Stimulated activated CD4-positive, alpha-beta T cell treated with anti-CD3 and anti-CD28 coated beads, TNF-alpha, amount 100 ng/mL, for 4 hours (primary cell): ENCODE data around the gene CROCC.
"Not testable (repeated sequence)": the region's sequence is repeated elsewhere in the genome, so short reads cannot be mapped to it uniquely, and the experiment has no call there.

Experiments used
- DNase-seq, 3 experiments: peaks; one replicate each; pipeline ENCODE4 v3.0.0-alpha.2; 2020; ENCODE audit warnings: low read depth in 3 of 3

The CROCC gene

GRCh38 chr1:16897653-16898052 lies 24.1 kb upstream of the CROCC start:
- not testable (repeated sequence) for DNase-seq

GRCh38 chr1:16898298-16898697 lies 23.4 kb upstream of the CROCC start:
- DNase-seq: not testable (repeated sequence)

- DNase-seq: not testable (repeated sequence)
Measured at GRCh38 chr1:16899020-16899419, 22.7 kb upstream of the CROCC start.

GRCh38 chr1:16900751-16901150 lies 21.0 kb upstream of the CROCC start:
- DNase-seq: no peak

- not testable (repeated sequence) for DNase-seq
Measured at GRCh38 chr1:16901371-16901770, 20.4 kb upstream of the CROCC start.

GRCh38 chr1:16903054-16903453 lies 18.7 kb upstream of the CROCC start:
- DNase-seq: no peak

GRCh38 chr1:16903458-16903796 lies 18.3 kb upstream of the CROCC start:
- no peak for DNase-seq

GRCh38 chr1:16904560-16905109 lies 17.1 kb upstream of the CROCC start:
- DNase-seq: peak; percentile 91 to 100 (median 98)

- no peak for DNase-seq
Measured at GRCh38 chr1:16905110-16905867, 16.4 kb upstream of the CROCC start.

GRCh38 chr1:16905868-16906702 lies 15.6 kb upstream of the CROCC start:
- no peak for DNase-seq

GRCh38 chr1:16906873-16907272 lies 14.9 kb upstream of the CROCC start:
- DNase-seq: no peak

GRCh38 chr1:16907870-16908758 lies 13.6 kb upstream of the CROCC start:
- no peak for DNase-seq

- DNase-seq: not testable (repeated sequence)
Measured at GRCh38 chr1:16911851-16912721, 9.6 kb upstream of the CROCC start.

GRCh38 chr1:16912742-16913141 lies 9.0 kb upstream of the CROCC start:
- not testable (repeated sequence) for DNase-seq

GRCh38 chr1:16913181-16913832 lies 8.4 kb upstream of the CROCC start:
- DNase-seq: no peak

- DNase-seq: peak; percentile 95 to 98 (median 97)
Measured at GRCh38 chr1:16913833-16914662, 7.7 kb upstream of the CROCC start.

- not testable (repeated sequence) for DNase-seq
Measured at GRCh38 chr1:16914928-16915626, 6.7 kb upstream of the CROCC start.

GRCh38 chr1:16915627-16915973 lies 6.1 kb upstream of the CROCC start:
- no peak for DNase-seq
